Activated CD4-positive, alpha-beta T cell treated with anti-CD3 and anti-CD28 coated beads, Interleukin-2, amount 50 U/mL, for 16 hours (primary cell): ENCODE measurements around the gene DPAGT1.
"Not testable (repeated sequence)": the region's sequence is repeated elsewhere in the genome, so short reads cannot be mapped to it uniquely, and the experiment has no call there.

Experiments used
- DNase-seq: peaks from one replicate; pipeline ENCODE4 v3.0.0-alpha.2; 2020

Gene DPAGT1

DNA sequence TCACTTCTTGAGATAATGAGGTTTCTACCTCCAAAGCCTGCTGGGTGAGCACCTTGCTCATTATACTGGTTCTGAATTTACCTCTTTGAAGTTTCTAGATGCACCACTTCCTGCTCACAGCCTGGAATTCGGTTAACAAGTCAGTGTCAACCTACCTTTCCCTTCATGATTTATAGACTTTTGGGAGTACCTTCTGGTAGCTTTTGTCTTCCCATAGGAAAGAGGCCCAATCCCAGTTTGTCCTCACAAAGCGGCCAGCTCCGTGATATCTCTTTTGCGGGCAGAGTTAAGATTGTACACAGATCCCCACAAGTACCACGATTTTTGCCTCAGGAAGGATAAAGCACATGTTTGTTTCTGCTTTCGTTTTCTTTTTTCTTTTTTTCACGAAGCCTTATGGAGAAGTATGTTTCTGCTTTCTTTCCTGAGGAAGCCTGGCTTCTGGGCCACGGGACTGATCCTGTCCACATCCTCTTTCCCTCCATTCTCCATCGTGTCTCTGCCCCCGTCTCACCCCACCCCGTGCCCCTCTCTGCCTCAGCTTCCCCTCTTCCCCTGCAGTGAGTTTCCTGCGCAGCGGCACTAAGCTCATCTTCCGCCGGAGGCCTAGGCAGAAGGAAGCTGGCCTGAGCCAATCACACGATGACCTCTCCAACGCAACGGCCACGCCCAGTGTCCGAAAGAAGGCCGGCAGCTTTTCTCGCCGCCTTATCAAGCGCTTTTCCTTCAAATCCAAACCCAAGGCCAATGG is 14.0 kb upstream of the DPAGT1 start:
- DNase-seq, result no peak

- no peak for DNase-seq
Observed at GRCh38 chr11:119114351-119114750, 12.7 kb upstream of the DPAGT1 start.

GRCh38 chr11:119113716-119114115 is 12.1 kb upstream of the DPAGT1 start:
- DNase-seq, result no peak

- DNase-seq, result no peak
Observed at GRCh38 chr11:119112314-119113020, 10.8 kb upstream of the DPAGT1 start.

DNA sequence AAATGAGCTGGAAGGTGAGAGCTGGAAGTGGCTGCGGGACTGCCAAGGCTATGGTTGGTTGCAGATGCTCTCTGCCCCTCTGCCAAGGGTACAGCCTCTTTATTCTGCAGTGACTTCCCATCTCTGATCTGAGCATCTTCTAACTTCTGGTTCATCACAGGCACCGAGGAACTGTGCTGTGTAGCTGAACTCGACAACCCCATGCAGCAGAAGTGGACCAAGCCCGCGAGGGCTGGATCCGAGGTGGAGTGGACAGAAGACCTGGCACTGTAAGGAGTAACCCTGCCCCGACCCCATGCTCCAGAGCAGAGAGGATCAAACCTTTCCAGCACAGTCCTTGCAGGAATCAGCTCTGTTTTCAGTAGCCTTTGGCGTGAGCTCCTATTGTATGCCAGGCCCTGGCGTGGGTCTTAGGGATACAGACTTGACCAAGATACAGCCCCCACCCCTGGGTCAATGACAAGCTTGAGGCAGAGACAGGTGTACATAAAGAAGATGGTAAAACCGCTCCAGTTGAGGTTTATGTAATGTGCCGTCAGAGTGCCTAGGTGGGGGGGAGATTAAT is 9.8 kb upstream of the DPAGT1 start:
- DNase-seq, result no peak

DNA sequence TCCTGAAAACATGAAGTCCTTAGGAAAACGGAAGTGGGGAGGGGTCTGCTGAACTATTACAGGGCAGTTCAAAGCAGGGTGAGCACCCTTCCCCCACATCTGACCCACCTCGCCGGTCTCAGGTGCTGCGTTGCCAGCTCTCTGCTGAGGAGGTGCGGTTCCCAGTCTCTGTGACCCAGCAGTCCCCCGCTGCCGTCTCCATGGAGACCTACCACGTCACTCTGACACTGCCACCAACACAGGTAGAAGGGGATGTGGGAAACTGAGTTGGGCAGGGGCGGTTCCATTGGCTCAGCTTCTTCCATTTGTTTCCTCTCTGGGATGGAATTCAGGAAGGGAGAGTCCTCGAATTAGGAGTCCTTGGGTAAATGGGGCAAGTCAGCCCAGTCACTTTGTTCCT is 8.8 kb upstream of the DPAGT1 start:
- no peak for DNase-seq

- no peak for DNase-seq
Observed at GRCh38 chr11:119109843-119110242, 8.2 kb upstream of the DPAGT1 start.

- DNase-seq, result no peak
Observed at GRCh38 chr11:119108857-119109221, 7.2 kb upstream of the DPAGT1 start.

GRCh38 chr11:119108146-119108856 is 6.6 kb upstream of the DPAGT1 start:
- DNase-seq, result peak; percentile 51

- no peak for DNase-seq
Observed at GRCh38 chr11:119107538-119108145, 6.0 kb upstream of the DPAGT1 start.

- peak; percentile 94 for DNase-seq
Observed at GRCh38 chr11:119106564-119107537, 5.2 kb upstream of the DPAGT1 start, which contains the start of gene C2CD2L. TSS of gene C2CD2L (plus strand) at chr11:119107344. CDS start at chr11:119107742, 398 bp downstream.

DNA sequence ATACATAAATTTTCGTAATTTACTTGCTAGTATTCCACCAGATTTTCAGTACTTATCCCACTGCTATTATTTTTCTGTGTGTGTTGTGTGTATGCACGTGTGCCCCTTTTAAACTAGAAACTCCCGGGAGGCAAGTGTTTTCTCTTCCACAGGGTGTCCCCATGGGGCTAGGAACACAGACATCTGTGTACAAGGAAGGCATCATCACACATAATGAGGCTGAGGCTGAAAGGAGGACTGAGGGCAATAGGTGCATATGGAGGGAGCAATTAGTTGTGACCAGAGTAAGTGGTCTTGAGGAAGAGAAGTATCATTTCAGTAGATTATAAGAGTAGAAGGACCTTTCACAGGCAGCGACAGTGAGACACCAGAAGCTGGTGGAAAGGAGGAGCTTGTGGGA is 2.1 kb upstream of the DPAGT1 start:
- DNase-seq, result no peak

- not testable (repeated sequence) for DNase-seq
Observed at GRCh38 chr11:119103161-119103664, 1.6 kb upstream of the DPAGT1 start.

- peak; percentile 61 for DNase-seq
Observed at GRCh38 chr11:119100994-119101758, 477 bp downstream of the DPAGT1 start.

DNA sequence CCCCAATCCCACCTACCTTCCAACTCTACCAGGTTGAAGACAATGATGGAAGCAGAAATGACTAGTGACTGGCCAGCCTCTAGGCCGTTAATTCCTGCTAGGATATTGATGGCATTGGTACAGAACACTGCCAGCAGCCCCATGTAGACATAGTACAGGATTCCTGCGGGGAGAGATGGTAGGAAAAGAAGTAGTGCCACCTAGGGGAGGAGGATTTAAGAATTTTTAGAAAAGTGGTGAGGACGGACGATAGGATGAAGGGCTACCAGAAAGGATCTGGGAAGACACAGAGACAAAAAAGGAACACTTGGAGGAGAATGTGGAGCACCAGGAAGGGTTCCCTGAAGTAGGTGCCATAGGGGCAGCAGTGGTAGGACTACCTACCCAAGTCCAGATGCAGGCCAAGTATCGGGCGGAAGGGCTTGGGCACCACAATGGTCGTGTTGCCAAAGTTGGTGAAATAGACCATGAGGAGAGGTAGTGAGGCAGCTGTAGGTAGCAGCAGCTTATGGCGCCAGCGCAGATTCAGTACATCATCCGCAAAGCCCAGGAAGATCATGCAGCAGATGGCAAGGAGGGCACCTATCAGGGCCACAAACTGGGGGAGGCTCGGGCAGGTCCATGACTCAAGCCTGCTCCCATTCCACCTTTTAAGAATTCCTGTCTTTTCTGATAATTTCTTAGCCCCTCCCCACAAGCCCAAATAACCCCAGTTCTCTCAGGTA is 1.2 kb downstream of the DPAGT1 start:
- no peak for DNase-seq

GRCh38 chr11:119099711-119100110 is 1.9 kb downstream of the DPAGT1 start:
- DNase-seq, result no peak

- peak; percentile 100 for DNase-seq
Observed at GRCh38 chr11:119095066-119095880, 6.4 kb downstream of the DPAGT1 start.

GRCh38 chr11:119094816-119095065 is 6.9 kb downstream of the DPAGT1 start:
- peak; percentile 73 for DNase-seq
